ENCODE measurements around the gene ZNF37A.
"Not testable (repeated sequence)": the region's sequence is repeated elsewhere in the genome, so short reads cannot be mapped to it uniquely, and the experiment has no call there.

ZNF37A gene

GRCh38 chr10:38070501-38070900, 23.6 kb upstream of the ZNF37A start:
- DNase-seq (ENCODE audit: low read depth), result no peak

DNA sequence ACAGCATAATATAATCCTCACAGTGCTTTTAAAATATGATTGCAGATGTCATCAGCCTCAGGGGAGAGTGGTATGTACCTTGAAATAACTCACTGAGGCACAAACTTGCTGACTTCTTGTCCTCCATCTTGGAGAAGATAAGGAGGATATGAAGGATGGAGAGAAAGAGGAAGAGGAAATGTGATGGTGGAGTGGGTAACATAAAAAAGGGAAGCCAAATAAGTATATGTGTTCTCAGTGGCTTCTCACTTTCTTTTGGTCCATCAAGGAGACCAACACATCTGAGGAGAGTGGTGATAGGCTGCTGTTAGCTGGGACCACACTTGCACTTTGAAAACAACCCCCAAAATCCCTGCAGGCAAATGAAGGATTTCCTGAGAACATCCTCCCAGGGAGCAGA, 21.6 kb upstream of the ZNF37A start:
- TF ChIP-seq, protein P1, sequence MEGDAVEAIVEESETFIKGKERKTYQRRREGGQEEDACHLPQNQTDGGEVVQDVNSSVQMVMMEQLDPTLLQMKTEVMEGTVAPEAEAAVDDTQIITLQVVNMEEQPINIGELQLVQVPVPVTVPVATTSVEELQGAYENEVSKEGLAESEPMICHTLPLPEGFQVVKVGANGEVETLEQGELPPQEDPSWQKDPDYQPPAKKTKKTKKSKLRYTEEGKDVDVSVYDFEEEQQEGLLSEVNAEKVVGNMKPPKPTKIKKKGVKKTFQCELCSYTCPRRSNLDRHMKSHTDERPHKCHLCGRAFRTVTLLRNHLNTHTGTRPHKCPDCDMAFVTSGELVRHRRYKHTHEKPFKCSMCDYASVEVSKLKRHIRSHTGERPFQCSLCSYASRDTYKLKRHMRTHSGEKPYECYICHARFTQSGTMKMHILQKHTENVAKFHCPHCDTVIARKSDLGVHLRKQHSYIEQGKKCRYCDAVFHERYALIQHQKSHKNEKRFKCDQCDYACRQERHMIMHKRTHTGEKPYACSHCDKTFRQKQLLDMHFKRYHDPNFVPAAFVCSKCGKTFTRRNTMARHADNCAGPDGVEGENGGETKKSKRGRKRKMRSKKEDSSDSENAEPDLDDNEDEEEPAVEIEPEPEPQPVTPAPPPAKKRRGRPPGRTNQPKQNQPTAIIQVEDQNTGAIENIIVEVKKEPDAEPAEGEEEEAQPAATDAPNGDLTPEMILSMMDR (IDR thresholded peaks at IDR 0.05; ENCODE audit: control insufficient read depth, insufficient read depth, low read depth, low read length, missing control alignments), result no peak
- no peak for DNase-seq (ENCODE audit: low read depth)
- no peak overlapping the region for H3K4me3 ChIP-seq (ENCODE audit: control insufficient read depth, low read depth, low read length)

More at GRCh38 chr10:38070501-38070900, 23.6 kb upstream of the ZNF37A start:
- TF ChIP-seq, protein P1 (IDR thresholded peaks at IDR 0.05; ENCODE audit: control insufficient read depth, insufficient read depth, low read depth, low read length, missing control alignments), result no peak
- no peak overlapping the region for H3K4me3 ChIP-seq (ENCODE audit: control insufficient read depth, low read depth, low read length)

DNA sequence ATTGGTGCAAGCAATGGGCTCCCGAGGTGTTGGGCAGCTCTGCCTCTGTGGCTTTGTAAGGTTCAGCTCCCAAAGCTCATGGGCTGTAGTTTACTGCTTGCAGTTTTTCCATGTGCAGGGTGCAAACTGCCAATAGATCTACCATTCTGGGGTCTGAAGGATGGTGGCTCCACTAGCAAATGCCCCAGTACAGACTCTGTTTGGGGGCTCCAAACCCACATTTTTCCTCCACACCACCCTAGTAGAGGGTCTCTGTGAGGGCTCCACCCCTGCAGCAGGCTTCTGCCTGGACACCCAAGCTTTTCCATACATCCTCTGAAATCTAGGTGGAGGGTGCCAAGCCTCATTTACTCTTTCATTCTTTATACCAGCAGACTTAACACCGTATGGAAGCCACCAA, 17.4 kb upstream of the ZNF37A start:
- H3K4me3 ChIP-seq (ENCODE audit: control insufficient read depth, low read depth, low read length), result no peak overlapping the region
- DNase-seq (ENCODE audit: low read depth), result no peak
- TF ChIP-seq, protein P1 (IDR thresholded peaks at IDR 0.05; ENCODE audit: control insufficient read depth, insufficient read depth, low read depth, low read length, missing control alignments), result no peak

- not testable (repeated sequence) for H3K4me3 ChIP-seq (ENCODE audit: control insufficient read depth, low read depth, low read length); DNase-seq (ENCODE audit: low read depth)
Observed at GRCh38 chr10:38093318-38093717, 819 bp upstream of the ZNF37A start.

DNA sequence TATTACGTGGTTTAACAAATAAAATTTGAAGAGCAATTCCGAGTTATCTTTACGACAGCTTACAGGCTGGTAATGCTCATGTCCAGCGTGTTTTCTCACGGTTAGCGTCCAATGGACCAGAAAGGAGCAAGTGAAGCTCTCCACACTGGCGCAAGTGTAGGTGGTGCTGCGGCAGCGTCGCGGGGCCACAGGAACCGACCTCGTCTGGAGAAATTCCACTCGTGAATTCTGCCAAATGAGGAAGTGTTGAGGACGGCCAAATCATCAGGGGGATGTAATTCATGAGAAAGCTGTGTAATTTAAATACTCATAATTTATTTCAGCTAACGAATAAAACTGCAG, 350 bp upstream of the ZNF37A start:
- H3K4me3 ChIP-seq (ENCODE audit: control insufficient read depth, low read depth, low read length), result peak overlapping the region; percentile 84
- no peak for DNase-seq (ENCODE audit: low read depth)
- TF ChIP-seq, protein P1 (IDR thresholded peaks at IDR 0.05; ENCODE audit: control insufficient read depth, insufficient read depth, low read depth, low read length, missing control alignments), result no peak

DNA sequence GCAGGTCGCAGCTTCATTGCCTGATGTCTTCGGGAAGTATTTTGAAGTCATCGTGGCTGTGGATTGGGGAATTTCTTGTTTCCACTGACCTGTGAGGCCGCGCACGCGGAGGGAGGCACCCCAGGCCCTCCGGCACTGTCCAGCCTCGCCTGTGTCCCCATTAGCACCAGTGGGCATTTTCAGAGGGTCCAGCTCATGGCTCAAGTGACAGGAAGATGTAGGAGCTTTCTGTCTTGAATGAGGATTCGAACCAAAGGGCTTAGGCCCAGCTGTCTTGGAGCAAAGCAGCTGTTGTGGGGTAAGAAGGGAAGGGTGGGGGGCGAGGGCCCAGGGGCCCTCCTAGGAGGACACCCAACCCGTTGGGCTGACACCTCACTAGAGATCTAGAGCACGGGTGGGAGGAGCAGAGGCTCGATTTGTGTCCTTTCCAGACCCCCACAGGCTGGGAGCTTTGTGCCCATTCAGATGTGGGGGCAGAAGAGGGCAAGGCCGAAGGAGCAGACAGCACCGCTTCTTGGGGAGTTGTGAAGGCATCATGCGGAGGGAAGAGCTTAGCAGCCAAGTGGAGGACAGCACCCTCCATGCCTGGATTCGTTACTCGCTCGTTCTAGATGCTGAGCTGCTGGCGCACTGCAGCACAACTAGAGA, 914 bp downstream of the ZNF37A start:
- H3K4me3 ChIP-seq (ENCODE audit: control insufficient read depth, low read depth, low read length), result peak overlapping the region; percentile 84
- DNase-seq (ENCODE audit: low read depth), result no peak
- TF ChIP-seq, protein P1 (IDR thresholded peaks at IDR 0.05; ENCODE audit: control insufficient read depth, insufficient read depth, low read depth, low read length, missing control alignments), result no peak

DNA sequence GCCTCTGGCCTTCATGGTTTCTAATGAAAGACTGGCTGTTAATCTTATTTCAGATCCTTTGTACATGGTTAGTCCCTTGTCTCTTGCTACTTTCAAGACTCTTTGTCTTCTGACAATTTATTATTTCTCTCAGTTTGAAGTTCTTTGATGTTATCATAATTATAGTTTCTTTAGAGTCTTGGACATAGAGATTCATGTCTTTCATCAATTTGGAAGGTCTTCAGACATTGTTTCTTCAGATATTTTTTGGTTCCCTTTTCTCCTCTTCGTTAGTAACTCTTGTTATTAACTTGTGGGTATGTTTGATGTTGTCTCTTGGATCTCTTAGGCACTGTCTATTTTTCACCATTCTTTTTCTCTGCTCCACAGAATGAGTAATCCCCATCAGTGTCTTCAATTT, 8.7 kb downstream of the ZNF37A start:
- no peak overlapping the region for H3K4me3 ChIP-seq (ENCODE audit: control insufficient read depth, low read depth, low read length)
- TF ChIP-seq, protein P1 (IDR thresholded peaks at IDR 0.05; ENCODE audit: control insufficient read depth, insufficient read depth, low read depth, low read length, missing control alignments), result no peak
- DNase-seq (ENCODE audit: low read depth), result no peak

All from AG09309 (cell line).